K562 (cell line): Measurements from ENCODE around the gene PPP1R12B. TPM values are rescaled to one million over a fixed set of nuclear protein-coding genes. Genes with fewer than 3 reads are reported as not detected.

ENCODE experiments used
- ATAC-seq: fragments of 200-7000 bp; cut with Tn5 transposase; 3 replicates; pipeline ENCODE4 v1.9.1; 2020; ENCODE audit warnings: moderate library complexity
- BruUV-seq: library from RNA; stranded (reverse); fragments of 400-500 nt; replicated peaks from 2 replicates; lab custom pipeline; 2021; lab: Mats Ljungman, UMichigan
- CTCF ChIA-PET: fragments of 300-600 bp; formaldehyde crosslinking; extraction: SDS; loops from one replicate; lab custom pipeline; 2021; ENCODE audit warnings: low intra/inter-chr PET ratio; lab: Yijun Ruan, JAX
- POLR2A ChIA-PET: fragments of 300-600, 350-650 bp; sonication (Branson Sonifier 250); formaldehyde crosslinking; extraction: SDS; loops from one replicate; lab custom pipeline; 2021; ENCODE audit warnings: antibody characterized with exemption, inconsistent platforms; lab: Yijun Ruan, JAX
- DNase-seq, 4 experiments: peaks; one replicate each; pipeline versions ENCODE4 v3.0.0 to v3.0.0-alpha.2; 2011 to 2018; ENCODE audit warnings: low spot score in 3 of 4, mixed read lengths in 3 of 4; ENCODE audit errors: extremely low read depth in 1 of 4
- FAIRE-seq: peaks from 2 replicates; lab custom pipeline; 2011; peaks lifted over from hg19 to GRCh38; lab: Jason Lieb, UNC
- H2AFZ ChIP-seq: 2 replicates; pipeline ENCODE4 v1.6.0; 2011; ENCODE audit warnings: low read depth, low read length, control low read depth, inconsistent platforms
- H3K27ac ChIP-seq: fragments of 200-600 bp; 3 replicates; pipeline ENCODE4 v1.8.0; 2011; ENCODE audit warnings: low read depth, mild to moderate bottlenecking, control low read depth, inconsistent platforms, low read length, moderate library complexity, mixed read lengths; ENCODE audit errors: extremely low read depth
- H3K27me3 ChIP-seq, 2 experiments: fragments of 300-600 bp in 1 of 2; 2 replicates in 1 of 2; 3 replicates in 1 of 2; pipeline versions ENCODE4 v1.6.0 to v1.8.0; 2011; ENCODE audit warnings: inconsistent platforms in 2 of 2, low read length in 2 of 2, mild to moderate bottlenecking in 1 of 2, mixed read lengths in 1 of 2, moderate library complexity in 1 of 2; ENCODE audit not compliant: control insufficient read depth in 2 of 2, insufficient read depth in 2 of 2
- H3K36me3 ChIP-seq: fragments of 300-600 bp; 3 replicates; pipeline ENCODE4 v1.8.0; 2011; ENCODE audit warnings: mild to moderate bottlenecking, low read length, inconsistent platforms; ENCODE audit not compliant: control insufficient read depth, insufficient read depth
- H3K4me1 ChIP-seq, 2 experiments: fragments of 200-600 bp in 1 of 2; replicated peaks in 1 of 2; 2 replicates in 1 of 2; 3 replicates in 1 of 2; pipeline versions ENCODE4 v1.5.1 to v1.8.0; 2011; ENCODE audit warnings: inconsistent platforms in 2 of 2, low read length in 2 of 2, mild to moderate bottlenecking in 1 of 2, mixed read lengths in 1 of 2, moderate library complexity in 1 of 2; ENCODE audit not compliant: control insufficient read depth in 2 of 2, insufficient read depth in 2 of 2
- H3K4me2 ChIP-seq: 2 replicates; pipeline ENCODE4 v1.6.1; 2011; ENCODE audit warnings: low read length, control low read depth, inconsistent platforms, mixed read lengths; ENCODE audit not compliant: insufficient read depth
- H3K4me3 ChIP-seq: fragments of 200-600 bp; sonication (generic), shearing (Covaris generic); 2 replicates; pipeline ENCODE4 v1.5.1; 2016; ENCODE audit warnings: control low read depth, inconsistent platforms
- H3K79me2 ChIP-seq: fragments of 200-600 bp; 3 replicates; pipeline ENCODE4 v1.8.0; 2011; ENCODE audit warnings: low read length, inconsistent platforms; ENCODE audit not compliant: control insufficient read depth, insufficient read depth
- H3K9ac ChIP-seq, 2 experiments: 2 replicates each; pipeline versions ENCODE4 v1.6.0 to v1.6.1; 2011; ENCODE audit warnings: low read depth in 2 of 2, low read length in 2 of 2, control low read depth in 1 of 2, inconsistent platforms in 1 of 2, mild to moderate bottlenecking in 1 of 2, mixed read lengths in 1 of 2; ENCODE audit not compliant: insufficient read depth in 1 of 2
- H3K9me1 ChIP-seq: one replicate; pipeline ENCODE4 v1.6.0; 2011; ENCODE audit warnings: inconsistent platforms, mild to moderate bottlenecking, low read length, moderate library complexity; ENCODE audit not compliant: control insufficient read depth, insufficient read depth
- H3K9me3 ChIP-seq: replicated peaks from 2 replicates; pipeline ENCODE4 v1.5.1; 2011; ENCODE audit warnings: low read depth, low read length, inconsistent platforms; ENCODE audit not compliant: control insufficient read depth, insufficient read depth
- H4K20me1 ChIP-seq: replicated peaks from 2 replicates; pipeline ENCODE4 v1.6.1; 2011; ENCODE audit warnings: low read length, inconsistent platforms, mixed read lengths; ENCODE audit not compliant: control insufficient read depth, insufficient read depth
- CEBPG ChIP-seq, 3 experiments: fragments of 200-800 bp in 1 of 3; sonication (Bioruptor generic) in 1 of 3; sonication (generic) in 1 of 3; formaldehyde crosslinking in 1 of 3; IDR thresholded peaks in 2 of 3; conservative IDR thresholded peaks in 1 of 3; 2 replicates each; pipeline versions ENCODE4 v1.6.1 to v1.8.0; 2016 to 2022; ENCODE audit warnings: missing compliant biosample characterization in 2 of 3, missing genetic modification characterization in 2 of 3, mild to moderate bottlenecking in 1 of 3, missing genetic modification reagents in 1 of 3
- HMGN3 ChIP-seq: IDR thresholded peaks from 2 replicates; pipeline ENCODE4 v1.6.1; 2011; ENCODE audit warnings: borderline replicate concordance, low read depth, mild to moderate bottlenecking, mixed read lengths, low read length; ENCODE audit not compliant: insufficient read length; ENCODE audit errors: extremely low read depth
- MAFF ChIP-seq: IDR thresholded peaks from 2 replicates; pipeline ENCODE4 v1.6.1; 2012; ENCODE audit warnings: low read length, improper control_type of control experiment
- MAFG ChIP-seq: fragments of 450-650 bp; conservative IDR thresholded peaks from 2 replicates; pipeline ENCODE4 v1.6.1; 2016; ENCODE audit warnings: missing genetic modification characterization, missing compliant biosample characterization
- MAFK ChIP-seq: IDR thresholded peaks from 2 replicates; pipeline ENCODE4 v1.6.1; 2011; ENCODE audit warnings: low read length, improper control_type of control experiment
- POLR2A ChIP-seq: fragments of 450-650 bp; conservative IDR thresholded peaks from 2 replicates; pipeline ENCODE4 v1.6.1; 2016
- RBFOX2 ChIP-seq: fragments of 200-400 bp; formaldehyde crosslinking; IDR thresholded peaks from 2 replicates; pipeline ENCODE4 v1.6.1; 2017; ENCODE audit warnings: low read depth, mild to moderate bottlenecking, low read length, moderate library complexity
- THRB ChIP-seq: fragments of 450-650 bp; formaldehyde crosslinking; conservative IDR thresholded peaks from 2 replicates; pipeline ENCODE4 v1.4.0; 2022; ENCODE audit warnings: mild to moderate bottlenecking, missing genetic modification characterization
- ZNF316 ChIP-seq: fragments of 450-650 bp; IDR thresholded peaks from 2 replicates; pipeline ENCODE4 v1.6.1; 2016
- WGBS: fragments of 100-300 bp; shearing (Covaris generic); methylation state at CpG from one replicate; pipeline ENCODE4 v1.1.6; 2016; ENCODE audit warnings: low coverage, mixed read lengths; ENCODE audit not compliant: insufficient coverage; ENCODE audit errors: missing lambda C conversion rate; 5-methylcytosine and 5-hydroxymethylcytosine counted together
- in situ Hi-C: fragments of 300-500 bp; cut with MboI; formaldehyde crosslinking; loops from 4 replicates; pipeline ENCODE4 v1.15.0; 2018; ENCODE audit warnings: inconsistent platforms, mixed read lengths
- intact Hi-C: fragments of 100-400 bp; cut with micrococcal nuclease; formaldehyde crosslinking; loops from 2 replicates; pipeline ENCODE4 v1.14.2; 2022
- polyA plus RNA-seq, 8 experiments: library from polyadenylated mRNA; depleted of rRNA in 4 of 8; stranded (reverse) in 5 of 8; unstranded in 3 of 8; fragments of >200 nt; fragmentation: Nextera tagmentation in 2 of 8; fragmentation: Illumina TruSeq in 1 of 8; extraction: Ambion mirVana in 2 of 8; extraction: Trizol in 1 of 8; gene quantifications; 2 replicates each; pipeline versions ENCODE4 v1.2.1 to v1.2.3, GENCODE V29; 2011 to 2014; ENCODE audit warnings: inconsistent platforms in 1 of 8, missing spikeins in 1 of 8
- total RNA-seq, 7 experiments: library from RNA; depleted of rRNA in 6 of 7; stranded (reverse); fragments of >200 nt in 6 of 7; fragmentation: Illumina TruSeq in 2 of 7; extraction: Trizol in 2 of 7; gene quantifications; 2 replicates each; pipeline versions ENCODE4 v1.2.1 to v1.2.3, GENCODE V29; 2011 to 2021; ENCODE audit warnings: low replicate concordance in 1 of 7

The PPP1R12B gene
- total and polyA plus RNA-seq, 9 of the 15 experiments (the other 6 are each of a cell fraction or from before 2014, with no cell fraction given), result 0.73 to 16.9 (median 13.6) TPM

- Histone ChIP-seq H3K27ac (no peak overlapping the region), H4K20me1 (no peaks in the 10 kb centered on the region), H3K9me1 (no peaks in the 10 kb centered on the region), H3K4me2 (no peak overlapping the region), H3K4me1 (no peaks in the 10 kb centered on the region), H3K9ac (no peak overlapping the region), H3K9me3 (no peaks in the 10 kb centered on the region), H3K79me2 (no peaks in the 10 kb centered on the region), H3K36me3 (no peaks in the 10 kb centered on the region), H3K4me3 (no peak overlapping the region), H3K27me3 (peaks cover 13 to 67% of the 10 kb centered on the region in 2 experiments; a peak in 4 of 5 replicates)
- intact Hi-C loops (no loop called here), in situ Hi-C loops (no loop called here)
- 2% methylated on average over 11 of the region's 11 CpGs for WGBS
- BruUV-seq, result no TSS peak
- DNase-seq (no peak), ATAC-seq (no peak), FAIRE-seq (no peak)
- ChIA-PET POLR2A (interaction anchor here (1.1 kb wide), 1 partner anchor 82 kb away, joined by 3 read pairs; no protein-coding TSS in a partner anchor), CTCF (no interaction called here)
- TF ChIP-seq CEBPG (CRISPR knock-in tag; IDR thresholded peaks at IDR 0.05) (no peak), CEBPG (tag; conservative IDR thresholded peaks at IDR 0.05 in 1 of 2, IDR thresholded peaks at IDR 0.05 in 1 of 2) (no peak), MAFK (peak; percentile 40; the same call in 1 of the 2 replicates), POLR2A (no peak), MAFG (tag) (peak; percentile 72), MAFF (peak; percentile 43), ZNF316 (peak; percentile 68), HMGN3 (no peak), RBFOX2 (no peak), THRB (CRISPR knock-in tag) (no peak)
- TF ChIP-seq, all 486 proteins: peak for 4
- no peak overlapping the region for H2AFZ ChIP-seq
Measured at GRCh38 chr1:202631076-202631923, 282.8 kb downstream of the PPP1R12B start.
